GM10847 (cell line): ENCODE measurements around the gene CLCN1.

Experiments used
- POLR2A ChIP-seq: IDR thresholded peaks from 2 replicates; pipeline ENCODE4 v1.6.1; 2011; ENCODE audit not compliant: insufficient read length; ENCODE audit errors: extremely low read depth

Gene CLCN1

DNA sequence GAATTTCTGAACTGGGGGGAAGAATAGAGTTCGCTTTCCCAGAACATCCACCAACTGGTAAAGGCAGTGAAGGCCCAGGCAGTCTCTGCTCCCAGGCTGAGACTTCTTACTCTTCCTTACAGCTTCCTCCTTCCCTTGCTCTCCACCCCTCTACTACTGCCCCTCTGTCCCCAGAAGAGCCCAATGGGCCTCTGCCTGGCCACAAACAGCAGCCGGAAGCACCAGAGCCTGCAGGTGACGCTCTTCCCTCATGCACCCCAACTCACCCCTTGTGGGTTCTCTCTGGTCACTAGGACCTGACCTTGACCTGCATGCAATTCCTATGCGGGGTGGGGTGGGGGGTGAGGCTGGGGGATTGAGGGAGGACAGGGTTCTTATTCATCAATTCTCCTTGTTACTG, 30.1 kb downstream of the CLCN1 start:
- no peak for TF ChIP-seq POLR2A

DNA sequence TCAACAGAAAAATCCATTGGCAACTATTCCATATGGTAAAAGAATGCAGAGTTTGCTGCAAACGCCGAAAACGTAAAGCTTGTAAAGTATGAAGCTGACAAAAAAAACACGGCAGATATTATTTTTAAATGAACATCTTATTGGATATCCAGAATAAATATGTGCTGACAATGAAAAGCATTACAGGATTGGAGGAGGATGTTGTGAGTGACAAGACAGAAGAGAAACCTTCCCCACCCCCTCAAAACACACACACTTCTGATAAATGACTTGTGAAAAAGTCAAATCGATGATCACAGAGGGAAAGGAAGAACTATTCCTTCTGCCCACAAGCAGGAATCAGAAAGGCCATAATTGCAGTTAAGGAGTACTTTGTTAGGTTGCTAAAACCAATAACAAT, 32.0 kb downstream of the CLCN1 start:
- TF ChIP-seq POLR2A, result no peak

DNA sequence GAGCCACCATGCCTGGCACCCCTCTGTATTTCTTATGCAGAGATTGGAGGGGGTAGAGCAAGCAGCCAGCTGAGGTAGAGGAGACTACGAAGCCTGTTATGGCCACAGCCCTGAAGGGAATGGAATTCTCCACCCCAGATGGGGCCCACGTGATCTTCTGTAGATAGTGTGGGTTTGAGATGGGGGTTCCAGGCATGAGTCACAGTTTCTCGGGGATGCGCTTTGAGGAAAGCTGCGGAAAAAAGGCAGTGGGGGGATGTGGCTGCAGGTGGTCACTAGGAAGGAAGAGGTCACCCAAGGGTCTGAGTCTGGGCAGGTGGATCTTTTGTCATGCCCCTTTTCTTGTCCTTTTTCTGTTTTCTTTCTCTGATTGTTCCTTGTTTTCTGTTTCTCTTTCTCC, 35.1 kb downstream of the CLCN1 start:
- TF ChIP-seq POLR2A, result no peak

- no peak for TF ChIP-seq POLR2A
These were observed 35.7 kb downstream of the CLCN1 start for GRCh38 chr7:143351574-143351973.

GRCh38 chr7:143352531-143353002, 36.7 kb downstream of the CLCN1 start:
- TF ChIP-seq POLR2A, result no peak

- no peak for TF ChIP-seq POLR2A
These were observed 38.5 kb downstream of the CLCN1 start for GRCh38 chr7:143354376-143354775.

DNA sequence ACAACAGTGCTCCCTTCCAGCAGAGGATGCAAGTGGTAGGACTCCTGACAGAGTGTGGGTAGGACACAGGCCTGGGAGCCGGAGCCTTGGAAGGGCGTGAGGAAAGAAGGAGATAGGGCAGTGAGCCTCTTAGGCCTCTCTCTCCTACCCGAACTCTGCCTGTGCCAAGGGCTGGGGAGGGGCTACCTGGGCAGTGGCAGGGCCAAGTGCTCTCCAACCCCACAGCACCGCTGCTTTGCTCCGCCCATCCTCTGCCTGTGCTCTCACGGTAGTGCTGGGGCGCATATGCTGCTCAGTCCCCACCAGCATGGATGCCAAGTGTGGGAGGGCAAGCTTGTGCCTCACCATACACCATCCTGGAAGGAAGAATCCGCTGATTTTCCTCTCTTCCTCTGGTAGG, 39.1 kb downstream of the CLCN1 start:
- no peak for TF ChIP-seq POLR2A

GRCh38 chr7:143355450-143356385, 39.8 kb downstream of the CLCN1 start:
- no peak for TF ChIP-seq POLR2A

- TF ChIP-seq POLR2A, result no peak
These were observed 40.6 kb downstream of the CLCN1 start for GRCh38 chr7:143356414-143357050.

- TF ChIP-seq POLR2A, result no peak
These were observed 42.7 kb downstream of the CLCN1 start for GRCh38 chr7:143358626-143359025.

DNA sequence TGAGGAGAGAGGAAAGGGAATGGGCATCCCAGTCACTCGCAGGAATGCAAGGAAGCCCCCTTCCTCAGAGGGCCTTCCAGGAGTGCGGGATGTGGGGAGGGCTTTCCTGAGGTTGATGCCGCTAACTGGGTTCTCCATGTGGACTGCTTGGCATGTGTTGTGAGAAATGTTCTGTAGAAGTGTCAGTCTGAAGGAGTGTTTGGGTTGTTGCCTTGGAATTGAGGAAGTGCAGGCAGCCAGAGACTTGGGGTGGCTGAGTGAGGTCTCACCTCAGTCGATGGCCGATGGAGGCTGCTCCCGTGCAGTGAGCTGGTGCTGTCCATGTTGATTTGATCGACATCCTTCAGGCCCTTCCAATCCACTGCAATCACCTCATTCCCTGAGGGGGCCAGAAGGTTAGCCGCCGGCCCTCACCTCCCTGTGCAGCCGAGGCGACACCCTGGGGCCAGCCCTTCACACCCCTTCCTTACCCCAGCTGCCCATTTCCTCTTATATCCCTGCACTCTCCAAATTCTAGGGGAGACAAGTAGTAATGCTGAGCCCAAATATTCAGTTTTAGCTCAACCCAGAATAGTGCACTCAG, 44.0 kb downstream of the CLCN1 start:
- TF ChIP-seq POLR2A, result no peak

GRCh38 chr7:143360788-143361551, 45.1 kb downstream of the CLCN1 start:
- TF ChIP-seq POLR2A, result no peak

- TF ChIP-seq POLR2A, result no peak
These were observed 45.7 kb downstream of the CLCN1 start for GRCh38 chr7:143361552-143362130.

- TF ChIP-seq POLR2A, result no peak
These were observed 46.5 kb downstream of the CLCN1 start, which contains the start of gene FAM131B for GRCh38 chr7:143362131-143363015. FAM131B (minus strand) TSS chr7:143362713; CDS start chr7:143362603, 110 bp downstream.
